NCI-H2196 treated with DMSO at 0.1 percent for 48 hours (cell line): Measurements from ENCODE around the gene PLA2G2A.
"Not testable (repeated sequence)": the region's sequence is repeated elsewhere in the genome, so short reads cannot be mapped to it uniquely, and the experiment has no call there.

Experiments
- DNase-seq: peaks from one replicate; lab custom pipeline; 2025; ENCODE audit not compliant: unreplicated experiment; lab: John Stamatoyannopoulos, UW

The PLA2G2A gene

GRCh38 chr1:19934336-19934735 is 45.1 kb downstream of the PLA2G2A start:
- DNase-seq, result no peak

- DNase-seq, result no peak
Observed at GRCh38 chr1:19932866-19933265, 46.6 kb downstream of the PLA2G2A start.

GRCh38 chr1:19927130-19927421 is 52.3 kb downstream of the PLA2G2A start:
- not testable (repeated sequence) for DNase-seq

DNA sequence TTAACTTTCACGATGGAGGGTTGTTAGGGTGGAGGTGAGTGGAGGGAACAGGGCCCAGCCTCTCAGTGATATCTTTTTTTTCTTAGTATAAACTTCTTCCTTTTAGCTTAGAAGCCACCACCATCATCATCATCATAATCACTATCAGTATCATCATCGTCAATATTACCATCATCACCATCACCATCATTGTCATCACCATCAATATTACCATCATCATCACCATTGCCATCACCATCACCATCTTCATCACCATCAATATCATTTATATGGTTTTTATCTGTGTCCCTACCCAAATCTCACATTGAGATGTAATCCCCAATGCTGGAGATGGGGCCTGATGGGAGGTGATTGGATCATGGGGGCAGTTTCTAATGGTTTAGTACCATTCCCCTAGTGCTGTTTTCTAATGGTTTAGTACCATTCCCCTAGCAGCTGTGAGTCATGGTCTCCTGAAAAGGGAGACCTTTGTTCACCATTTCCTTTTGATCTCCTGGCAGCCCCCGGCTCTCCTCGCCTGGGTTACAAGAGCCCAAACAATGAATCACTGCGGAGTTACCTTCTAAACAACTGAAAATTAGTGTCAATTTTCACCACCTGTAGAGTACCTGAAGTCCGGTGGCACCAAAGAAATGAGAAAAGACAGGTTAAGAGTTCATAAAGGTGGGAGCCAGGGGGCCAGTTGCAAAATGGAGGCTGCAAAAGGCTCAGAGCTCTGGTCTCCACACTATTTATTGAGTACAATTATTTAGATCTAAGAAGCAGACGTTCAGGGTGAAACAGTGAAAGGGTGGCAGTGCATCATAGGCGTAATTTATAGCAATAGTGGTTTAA is 52.9 kb downstream of the PLA2G2A start:
- no peak for DNase-seq
